OCI-LY3 (cell line): Measurements from ENCODE around the gene DDX59.

Experiments
- H2AFZ ChIP-seq: fragments of 200-600, 300-600 bp; shearing (Covaris generic); 2 replicates; pipeline ENCODE4 v1.6.0; 2014; ENCODE audit warnings: antibody characterized with exemption, low read depth, low read length
- H3K27ac ChIP-seq: fragments of 200-600, 300-600 bp; sonication (generic); 2 replicates; pipeline ENCODE4 v1.5.1; 2014; ENCODE audit warnings: mild to moderate bottlenecking, low read length, moderate library complexity, mixed read lengths
- H3K27me3 ChIP-seq: fragments of 200-600, 300-600 bp; sonication (generic); 2 replicates; pipeline ENCODE4 v1.6.1; 2014; ENCODE audit warnings: low read depth, low read length, mixed read lengths
- H3K36me3 ChIP-seq: fragments of 200-600, 300-600 bp; sonication (generic); replicated peaks from 2 replicates; pipeline ENCODE3; 2014; ENCODE audit warnings: low read depth, low read length, mixed read lengths
- H3K4me1 ChIP-seq: fragments of 300-600, 200-600 bp; sonication (generic); 2 replicates; pipeline ENCODE4 v1.6.1; 2014; ENCODE audit warnings: low read length, mixed read lengths
- H3K4me2 ChIP-seq: fragments of 200-600, 300-600 bp; sonication (generic); 2 replicates; pipeline ENCODE4 v1.6.1; 2014; ENCODE audit warnings: low read length, mixed read lengths
- H3K4me3 ChIP-seq: fragments of 300-600, 200-600 bp; sonication (generic); 2 replicates; pipeline ENCODE4 v1.5.1; 2014; ENCODE audit warnings: antibody characterized with exemption, mild to moderate bottlenecking, low read length, moderate library complexity
- H3K79me2 ChIP-seq: fragments of 300-600, 200-600 bp; shearing (Covaris generic); 2 replicates; pipeline ENCODE4 v1.6.1; 2014; ENCODE audit warnings: mild to moderate bottlenecking, low read length, mixed read lengths
- H3K9ac ChIP-seq: fragments of 300-600, 200-600 bp; shearing (Covaris generic); 2 replicates; pipeline ENCODE4 v1.6.0; 2014; ENCODE audit warnings: mild to moderate bottlenecking, low read length, moderate library complexity
- H3K9me3 ChIP-seq: fragments of 200-600, 300-600 bp; shearing (Covaris generic); 2 replicates; pipeline ENCODE4 v1.6.1; 2014; ENCODE audit warnings: low read length, mixed read lengths; ENCODE audit not compliant: insufficient read depth
- H4K20me1 ChIP-seq: fragments of 200-600, 300-600 bp; sonication (generic); 2 replicates; pipeline ENCODE4 v1.6.1; 2016; ENCODE audit warnings: low read length, mixed read lengths; ENCODE audit not compliant: insufficient read depth
- CTCF ChIP-seq: fragments of 200-600, 300-600 bp; sonication (generic); IDR thresholded peaks from 2 replicates; pipeline ENCODE4 v1.5.1; 2014; ENCODE audit warnings: antibody characterized with exemption, low read length, low read depth
- EZH2phosphoT487 ChIP-seq: fragments of 200-600 bp; shearing (Covaris generic); IDR thresholded peaks from 2 replicates; pipeline ENCODE4 v1.6.1; 2018; ENCODE audit warnings: antibody characterized with exemption, mixed run types, low read depth

The DDX59 gene

GRCh38 chr1:200629876-200630514, 39.7 kb downstream of the DDX59 start:
- H3K27ac ChIP-seq = no peak overlapping the region
- H3K4me2 ChIP-seq = no peak overlapping the region
- TF ChIP-seq CTCF = no peak
- no peak for TF ChIP-seq EZH2phosphoT487
- no peaks in the 10 kb centered on the region for H3K79me2 ChIP-seq
- H3K27me3 ChIP-seq = no peaks in the 10 kb centered on the region
- no peak overlapping the region for H3K9ac ChIP-seq
- peaks cover 55% of the 10 kb centered on the region for H3K4me1 ChIP-seq
- H4K20me1 ChIP-seq = peaks cover 3% of the 10 kb centered on the region; the same call in 1 of the 2 replicates
- no peaks in the 10 kb centered on the region for H3K36me3 ChIP-seq
- no peak overlapping the region for H3K4me3 ChIP-seq
- no peaks in the 10 kb centered on the region for H3K9me3 ChIP-seq
- no peak overlapping the region for H2AFZ ChIP-seq

- Histone ChIP-seq H3K27me3 (no peaks in the 10 kb centered on the region), H3K9ac (peak overlapping the region; percentile 51; the same call in 1 of the 2 replicates), H3K4me2 (peak overlapping the region; percentile 91), H3K36me3 (no peaks in the 10 kb centered on the region), H3K4me3 (peak overlapping the region; percentile 71), H3K79me2 (no peaks in the 10 kb centered on the region), H3K9me3 (no peaks in the 10 kb centered on the region), H3K4me1 (peaks cover 56% of the 10 kb centered on the region), H2AFZ (peak overlapping the region; percentile 18; the same call in 1 of the 2 replicates), H4K20me1 (peaks cover 3% of the 10 kb centered on the region; the same call in 1 of the 2 replicates), H3K27ac (peak overlapping the region; percentile 74)
- TF ChIP-seq CTCF (no peak), EZH2phosphoT487 (no peak)
These were observed 41.4 kb downstream of the DDX59 start for GRCh38 chr1:200628223-200628881.

GRCh38 chr1:200627575-200628222, 42.0 kb downstream of the DDX59 start:
- Histone ChIP-seq H3K79me2 (no peaks in the 10 kb centered on the region), H3K4me3 (peak overlapping the region; percentile 71), H3K27ac (peak overlapping the region; percentile 74), H3K9me3 (no peaks in the 10 kb centered on the region), H3K9ac (peak overlapping the region; percentile 51; the same call in 1 of the 2 replicates), H4K20me1 (peaks cover 3% of the 10 kb centered on the region; the same call in 1 of the 2 replicates), H3K27me3 (no peaks in the 10 kb centered on the region), H2AFZ (no peak overlapping the region), H3K36me3 (no peaks in the 10 kb centered on the region), H3K4me2 (peak overlapping the region; percentile 91), H3K4me1 (peaks cover 61% of the 10 kb centered on the region)
- TF ChIP-seq EZH2phosphoT487 (no peak), CTCF (no peak)
